HCEC 1CT (cell line): ENCODE results near the gene ANO10.

Source experiments
- DNase-seq: peaks from one replicate; pipeline ENCODE4 v3.0.0-alpha.2; 2017

Gene ANO10

DNA sequence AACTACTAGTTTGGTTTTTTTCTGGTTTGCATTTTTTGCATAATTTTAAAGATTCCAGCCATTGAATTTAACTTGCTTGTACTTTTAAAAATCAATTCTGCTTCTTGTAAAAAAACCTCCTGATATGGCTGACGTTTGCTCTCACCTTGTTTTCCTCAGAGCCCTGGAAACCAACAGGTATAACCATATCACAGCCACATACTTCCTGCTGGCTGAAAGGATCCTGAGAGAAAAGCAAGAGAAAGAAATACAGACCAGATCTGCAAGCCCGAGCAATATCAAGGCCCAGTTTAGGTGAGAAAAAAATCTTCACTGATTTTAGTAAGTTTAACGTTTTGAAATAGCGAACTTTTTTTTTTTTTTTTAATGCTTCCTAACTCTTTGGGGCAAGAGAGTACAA, 278.6 kb downstream of the ANO10 start:
- no peak for DNase-seq

GRCh38 chr3:43341788-43342187, 280.0 kb downstream of the ANO10 start:
- no peak for DNase-seq

DNA sequence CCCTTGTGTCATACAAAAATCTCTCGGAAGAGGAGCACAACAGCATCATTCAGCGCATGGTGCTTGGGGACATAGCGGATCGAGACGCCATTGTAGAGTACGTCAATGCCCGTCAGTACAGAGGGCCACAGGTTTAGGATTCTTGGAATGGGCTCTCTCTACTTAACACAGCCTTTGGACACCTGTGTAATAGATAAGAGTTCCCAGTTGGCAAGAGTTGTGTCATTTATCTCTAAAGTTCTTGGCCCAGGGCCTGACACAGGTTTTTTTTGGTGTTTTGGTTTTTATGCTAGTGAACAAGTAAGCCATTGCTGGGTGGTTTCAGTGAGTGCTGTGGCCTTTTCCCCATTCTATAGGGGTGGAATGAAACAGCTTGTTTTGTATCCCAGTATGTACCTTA, 281.4 kb downstream of the ANO10 start:
- no peak for DNase-seq

DNA sequence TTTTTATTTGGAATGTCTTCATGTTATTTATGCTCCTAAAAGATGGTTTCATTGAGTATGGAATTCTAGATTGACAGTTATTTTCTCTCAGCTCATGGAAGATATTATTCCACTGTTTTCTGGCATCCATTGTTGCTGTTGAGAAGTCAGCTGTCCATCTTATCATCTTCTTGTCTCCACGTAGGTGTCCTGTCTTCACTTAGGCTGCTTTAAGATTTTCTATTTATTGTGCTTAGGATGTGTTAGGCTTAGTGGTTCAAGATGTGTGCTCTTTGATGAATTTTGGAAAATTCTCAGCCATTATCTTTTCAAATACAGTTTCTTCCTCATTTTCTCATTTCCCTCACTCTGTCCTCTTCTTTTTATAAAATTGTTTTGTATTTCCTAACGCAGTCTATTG, 283.5 kb downstream of the ANO10 start:
- no peak for DNase-seq

DNA sequence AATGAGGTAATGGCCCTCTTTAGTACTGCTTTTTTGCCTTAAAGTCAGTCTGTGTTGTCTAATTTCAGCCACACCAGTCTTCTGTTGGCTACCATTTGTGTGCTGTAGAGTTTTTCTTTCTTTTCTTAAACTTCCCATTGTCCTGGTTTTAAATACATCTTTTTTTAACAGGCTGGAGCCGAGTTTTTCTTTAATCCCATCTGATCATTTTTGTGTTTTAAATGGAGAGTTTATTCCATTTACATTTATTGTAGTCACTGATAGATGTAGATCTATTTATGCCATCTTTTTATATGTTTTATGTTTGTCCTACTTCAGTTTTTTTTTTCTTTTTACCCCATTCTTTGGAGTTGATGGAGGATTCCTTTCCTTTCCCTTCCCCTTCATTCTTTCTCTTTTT, 286.0 kb downstream of the ANO10 start:
- no peak for DNase-seq

GRCh38 chr3:43334976-43335375, 286.8 kb downstream of the ANO10 start:
- no peak for DNase-seq

DNA sequence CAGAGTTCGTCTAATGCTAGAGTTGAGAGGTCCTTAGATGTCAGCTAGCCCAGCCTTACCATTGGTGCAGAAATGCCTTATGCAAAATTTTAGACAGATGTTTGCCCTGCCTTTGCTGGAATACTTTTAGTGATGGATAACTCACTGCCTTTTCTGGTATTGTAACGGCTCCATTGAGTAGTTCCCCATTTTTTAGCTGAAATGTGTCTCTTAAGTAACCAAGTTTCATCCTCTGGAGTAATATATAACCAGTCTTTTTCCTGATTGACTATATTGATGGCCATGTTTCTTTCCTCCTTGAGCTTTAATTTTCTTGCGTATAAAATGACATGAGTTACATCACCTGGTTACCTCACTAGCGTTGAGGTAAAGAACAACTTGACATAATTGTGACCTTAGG, 290.4 kb downstream of the ANO10 start:
- DNase-seq: no peak

GRCh38 chr3:43330981-43331380, 290.8 kb downstream of the ANO10 start:
- DNase-seq: peak; percentile 59

- DNase-seq: no peak
Observed at GRCh38 chr3:43328653-43329052, 293.2 kb downstream of the ANO10 start.

- no peak for DNase-seq
Observed at GRCh38 chr3:43327582-43327979, 294.2 kb downstream of the ANO10 start.

DNA sequence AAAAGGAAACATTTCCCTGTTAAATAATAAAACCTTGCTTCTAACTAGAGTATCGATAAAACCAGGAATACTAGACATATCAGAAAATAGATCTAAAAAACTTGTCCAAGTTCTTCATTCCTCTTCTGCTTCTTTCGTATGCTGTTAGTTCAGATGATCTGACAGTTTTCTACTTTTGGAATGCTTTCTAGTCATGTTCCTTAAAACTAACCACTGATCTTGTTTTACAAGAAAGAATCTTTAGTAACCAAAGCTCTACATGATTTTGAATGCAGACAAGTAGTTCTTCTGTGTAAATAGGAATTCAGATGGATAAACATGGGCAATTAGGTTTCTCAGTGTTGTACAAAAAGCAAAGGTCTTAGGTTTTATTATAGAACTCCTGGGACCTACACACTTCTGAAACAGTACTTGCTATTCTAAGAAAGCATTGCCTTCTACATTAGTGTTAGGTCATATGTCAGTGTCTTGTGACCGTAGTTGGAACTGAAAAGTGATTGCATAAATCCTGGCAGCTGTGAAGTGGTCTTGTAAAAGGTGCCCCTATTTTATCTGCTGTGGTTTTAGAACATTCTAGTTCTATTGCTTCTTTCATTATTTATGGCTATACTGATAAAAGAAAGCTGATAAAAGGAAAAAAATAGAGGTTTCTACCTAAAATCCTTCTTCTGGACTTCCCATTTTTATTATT, 294.8 kb downstream of the ANO10 start:
- no peak for DNase-seq

- no peak for DNase-seq
Observed at GRCh38 chr3:43323541-43323940, 298.3 kb downstream of the ANO10 start.

DNA sequence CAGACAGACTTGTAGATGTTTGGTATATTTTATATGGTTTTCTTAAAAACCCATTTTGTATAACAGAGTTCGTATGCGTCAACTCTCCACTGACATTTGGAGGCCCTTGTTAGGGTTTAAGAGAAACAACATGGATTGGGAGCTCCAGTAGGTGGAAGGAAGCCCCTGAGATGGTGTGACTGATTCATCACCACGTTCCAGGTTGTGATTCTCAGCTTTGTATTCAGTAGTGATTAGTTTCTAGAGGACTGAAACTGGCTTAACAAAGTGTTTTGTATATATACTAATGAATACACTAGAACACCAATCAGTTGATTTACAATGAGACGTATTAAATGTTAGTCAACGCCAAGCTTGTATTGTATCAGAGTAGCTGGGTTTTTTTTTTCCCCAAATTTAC, 301.5 kb downstream of the ANO10 start:
- DNase-seq: no peak

DNA sequence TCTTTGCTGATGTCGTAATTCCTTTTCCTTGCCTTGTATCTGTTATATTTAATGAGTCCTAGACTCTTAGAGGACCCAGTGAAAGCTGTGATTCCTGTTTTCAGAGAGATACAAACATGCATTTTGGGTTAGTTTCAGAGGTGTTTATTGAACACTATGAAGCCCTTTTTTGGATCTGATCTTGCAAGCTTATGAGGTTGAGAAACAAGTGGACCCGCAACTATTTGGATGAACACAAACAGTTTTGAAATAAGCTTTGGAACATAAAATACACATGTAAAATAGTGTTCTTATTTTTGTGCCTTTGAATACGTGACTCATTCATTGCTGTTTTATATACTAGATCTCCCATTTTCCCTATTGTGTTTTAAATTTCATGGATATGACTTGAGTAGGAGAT, 302.0 kb downstream of the ANO10 start:
- DNase-seq: no peak

DNA sequence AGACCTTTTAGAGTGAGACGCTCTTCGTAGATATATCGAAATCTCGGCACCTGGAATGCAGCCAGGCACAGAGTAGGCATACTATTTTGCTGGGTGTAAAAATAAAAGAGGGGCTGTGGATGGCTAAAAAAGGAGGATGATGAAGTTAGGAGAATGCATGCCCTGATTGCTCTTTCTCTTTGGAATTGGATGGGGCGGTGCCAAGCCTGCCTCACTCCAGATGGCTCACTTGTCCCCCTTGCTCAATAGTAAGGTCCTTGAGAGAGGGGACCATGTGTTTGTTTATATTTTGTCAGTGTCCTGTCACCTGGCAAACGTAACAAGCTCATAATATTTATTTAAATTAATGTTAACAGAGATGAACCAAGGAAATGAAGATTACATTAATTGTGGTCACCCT, 302.4 kb downstream of the ANO10 start:
- DNase-seq: no peak

- DNase-seq: no peak
Observed at GRCh38 chr3:43317461-43318316, 304.1 kb downstream of the ANO10 start.

- no peak for DNase-seq
Observed at GRCh38 chr3:43316783-43317460, 304.9 kb downstream of the ANO10 start.
